Measurements from ENCODE around the gene C3orf18. TPM values are rescaled to one million over a fixed set of nuclear protein-coding genes. Genes with fewer than 3 reads are reported as not detected.
A peak's percentile ranks its signal among the peaks of the same experiment; 100 is the strongest.

C3orf18 gene
- total RNA-seq, 4 donors from 2014 or later: 1.9 to 10.2 (median 4.3) TPM

- no peak overlapping the region for H3K4me3 ChIP-seq
- H3K9me3 ChIP-seq: no peaks in the 10 kb centered on the region
- TF ChIP-seq POLR2AphosphoS5 (IDR thresholded peaks at IDR 0.05): no peak
- no peak for TF ChIP-seq POLR2A (IDR thresholded peaks at IDR 0.05)
- TF ChIP-seq, protein P1, sequence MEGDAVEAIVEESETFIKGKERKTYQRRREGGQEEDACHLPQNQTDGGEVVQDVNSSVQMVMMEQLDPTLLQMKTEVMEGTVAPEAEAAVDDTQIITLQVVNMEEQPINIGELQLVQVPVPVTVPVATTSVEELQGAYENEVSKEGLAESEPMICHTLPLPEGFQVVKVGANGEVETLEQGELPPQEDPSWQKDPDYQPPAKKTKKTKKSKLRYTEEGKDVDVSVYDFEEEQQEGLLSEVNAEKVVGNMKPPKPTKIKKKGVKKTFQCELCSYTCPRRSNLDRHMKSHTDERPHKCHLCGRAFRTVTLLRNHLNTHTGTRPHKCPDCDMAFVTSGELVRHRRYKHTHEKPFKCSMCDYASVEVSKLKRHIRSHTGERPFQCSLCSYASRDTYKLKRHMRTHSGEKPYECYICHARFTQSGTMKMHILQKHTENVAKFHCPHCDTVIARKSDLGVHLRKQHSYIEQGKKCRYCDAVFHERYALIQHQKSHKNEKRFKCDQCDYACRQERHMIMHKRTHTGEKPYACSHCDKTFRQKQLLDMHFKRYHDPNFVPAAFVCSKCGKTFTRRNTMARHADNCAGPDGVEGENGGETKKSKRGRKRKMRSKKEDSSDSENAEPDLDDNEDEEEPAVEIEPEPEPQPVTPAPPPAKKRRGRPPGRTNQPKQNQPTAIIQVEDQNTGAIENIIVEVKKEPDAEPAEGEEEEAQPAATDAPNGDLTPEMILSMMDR (IDR thresholded peaks at IDR 0.05): no peak
- no peak for TF ChIP-seq EP300 (IDR thresholded peaks at IDR 0.05; ENCODE audit: low read depth)
- H3K27me3 ChIP-seq: no peaks in the 10 kb centered on the region
- no peak for DNase-seq
- no peaks in the 10 kb centered on the region for H3K4me1 ChIP-seq
- H3K27ac ChIP-seq: no peak overlapping the region
- H3K36me3 ChIP-seq: no peaks in the 10 kb centered on the region
- in situ Hi-C loops (cut with MboI; ENCODE audit: low pct_ligation_motif_present in 1 of 4, low pct_unique_long_range_greater_than_20kb in 1 of 4, low sequenced_read_pairs in 3 of 4) (loop anchor here in 2 of 4 donors (10.0 kb wide), 1 partner anchor 114 kb away; no protein-coding TSS in a partner anchor), intact Hi-C loops (cut with DNase I; ENCODE audit: low total_unique reads) (loop anchor here (10.0 kb wide), 3 partner anchors 114 to 204 kb away; partner anchors contain the start of genes RASSF1 and ZMYND10)
- 94% methylated on average over 3 of the region's 3 CpGs; no CpG with 5 or more reads in 1 of the 2 donors for WGBS, 2 donors (ENCODE audit: low coverage in 1 of 2)
Measured at GRCh38 chr3:50549226-50549625, 18.3 kb downstream of the C3orf18 start.

GRCh38 chr3:50545781-50546180 lies 21.8 kb downstream of the C3orf18 start:
- 92% methylated on average over 1 of the region's 1 CpG; no CpG with 5 or more reads in 1 of the 2 donors for WGBS, 2 donors (ENCODE audit: low coverage in 1 of 2)
- no peak overlapping the region for H3K4me3 ChIP-seq
- no peaks in the 10 kb centered on the region for H3K27me3 ChIP-seq
- in situ Hi-C loops (cut with MboI; ENCODE audit: low pct_ligation_motif_present in 1 of 4, low pct_unique_long_range_greater_than_20kb in 1 of 4, low sequenced_read_pairs in 3 of 4): loop anchor here in 2 of 4 donors (10.0 kb wide), 1 partner anchor 111 kb away; no protein-coding TSS in a partner anchor
- no peaks in the 10 kb centered on the region for H3K4me1 ChIP-seq
- intact Hi-C loops (cut with DNase I; ENCODE audit: low total_unique reads): loop anchor here (10.0 kb wide), 3 partner anchors 111 to 201 kb away; partner anchors contain the start of genes RASSF1 and ZMYND10
- no peak for DNase-seq
- no peaks in the 10 kb centered on the region for H3K36me3 ChIP-seq
- H3K27ac ChIP-seq: no peak overlapping the region
- no peaks in the 10 kb centered on the region for H3K9me3 ChIP-seq
- TF ChIP-seq EP300 (IDR thresholded peaks at IDR 0.05; ENCODE audit: low read depth) (no peak), POLR2AphosphoS5 (IDR thresholded peaks at IDR 0.05) (no peak), POLR2A (IDR thresholded peaks at IDR 0.05) (no peak)
- TF ChIP-seq, protein P1 (IDR thresholded peaks at IDR 0.05): no peak

DNA sequence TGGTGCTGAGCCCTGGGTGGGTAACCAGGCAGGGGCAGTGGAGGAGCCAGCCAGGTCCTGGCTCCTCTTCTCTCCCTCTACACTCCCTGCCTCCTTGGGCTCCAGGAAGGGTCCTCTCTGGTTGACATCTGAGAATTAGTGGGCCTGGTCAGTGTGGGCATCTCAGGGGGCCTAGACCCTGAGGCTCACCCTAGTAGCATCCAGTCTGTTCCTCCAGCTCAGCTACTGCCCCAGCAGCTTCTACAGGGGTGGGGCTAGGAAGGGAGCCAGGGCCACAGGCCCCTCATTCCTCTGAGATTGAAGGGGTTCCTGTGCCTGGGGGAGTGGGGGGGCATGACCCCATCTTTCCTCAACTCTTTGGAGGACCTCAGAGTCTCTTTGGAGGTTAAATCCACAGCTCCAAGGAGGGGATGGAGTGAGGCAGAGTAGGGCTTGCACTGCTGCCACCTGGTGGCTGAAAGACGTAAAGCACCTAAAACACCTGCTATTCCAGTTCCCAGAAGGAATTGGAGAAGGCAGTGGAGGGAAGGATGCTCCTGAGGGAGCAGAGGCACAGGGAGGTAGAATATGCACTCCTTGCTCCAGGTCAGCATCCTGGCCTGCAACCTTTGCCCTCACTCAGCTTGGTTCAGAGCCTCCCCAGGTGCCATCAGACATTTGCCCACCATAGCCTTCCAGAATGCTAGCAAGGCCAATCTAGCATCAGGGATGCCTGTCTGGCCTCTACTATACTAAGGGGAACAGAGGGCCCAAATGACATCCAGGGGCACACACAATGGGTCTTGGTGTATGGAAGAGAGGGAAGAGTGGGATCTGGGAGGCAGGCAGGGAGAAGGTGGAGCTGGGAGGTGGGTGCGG lies 25.1 kb downstream of the C3orf18 start:
- DNase-seq: peak; percentile 75
- no peak overlapping the region for H3K4me3 ChIP-seq
- in situ Hi-C loops (cut with MboI; ENCODE audit: low pct_ligation_motif_present in 1 of 4, low pct_unique_long_range_greater_than_20kb in 1 of 4, low sequenced_read_pairs in 3 of 4): loop anchor here in 2 of 4 donors (10.0 kb wide), 1 partner anchor 108 kb away; no protein-coding TSS in a partner anchor
- 46% methylated on average over 2 of the region's 2 CpGs; no CpG with 5 or more reads in 1 of the 2 donors for WGBS, 2 donors (ENCODE audit: low coverage in 1 of 2)
- TF ChIP-seq POLR2A (IDR thresholded peaks at IDR 0.05): no peak
- no peak for TF ChIP-seq EP300 (IDR thresholded peaks at IDR 0.05; ENCODE audit: low read depth)
- TF ChIP-seq, protein P1 (IDR thresholded peaks at IDR 0.05): peak; percentile 80 to 94 (median 88)
- H3K27me3 ChIP-seq: peaks cover 6% of the 10 kb centered on the region
- H3K36me3 ChIP-seq: no peaks in the 10 kb centered on the region
- no peak overlapping the region for H3K27ac ChIP-seq
- H3K4me1 ChIP-seq: no peaks in the 10 kb centered on the region
- no peaks in the 10 kb centered on the region for H3K9me3 ChIP-seq
- intact Hi-C loops (cut with DNase I; ENCODE audit: low total_unique reads): loop anchor here (10.0 kb wide), 3 partner anchors 108 to 198 kb away; partner anchors contain the start of genes RASSF1 and ZMYND10

Data from transverse colon (tissue), 4 donors.